Measurements from ENCODE around the gene XRCC5. TPM values are rescaled to one million over a fixed set of nuclear protein-coding genes. Genes with fewer than 3 reads are reported as not detected.
A peak's percentile ranks its signal among the peaks of the same experiment; 100 is the strongest.

Gene XRCC5
- polyA plus RNA-seq, 1 donor (not counting 4 experiments of a cell fraction or from before 2014, with no cell fraction given), result 521 TPM

DNA sequence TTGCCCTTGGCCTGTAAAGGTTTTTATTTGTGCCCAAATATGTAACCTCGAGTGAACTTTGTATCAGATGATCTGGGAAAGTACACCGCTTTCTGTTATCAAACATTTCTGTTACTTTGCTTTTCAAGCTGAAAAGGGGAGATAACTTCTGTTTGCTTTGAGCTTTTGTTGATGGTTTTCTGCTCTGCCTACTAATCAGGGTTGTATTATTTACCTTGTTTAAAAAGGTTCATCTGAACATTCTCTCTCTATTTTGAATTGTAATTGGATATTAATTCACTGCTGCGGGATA, 79.4 kb downstream of the XRCC5 start:
- H2AFZ ChIP-seq (ENCODE audit: control insufficient read depth, low read length), result no peak overlapping the region
- H3K36me3 ChIP-seq (ENCODE audit: control insufficient read depth in 2 of 2, extremely low read depth in 1 of 2, insufficient read depth in 2 of 2, low read length in 2 of 2), result peaks cover 7 to 8% of the 10 kb centered on the region in 2 experiments
- peak overlapping the region; percentile 19 for H3K4me2 ChIP-seq (ENCODE audit: control insufficient read depth, extremely low read depth, insufficient read depth, low read depth, low read length)
- FAIRE-seq (no peak), DNase-seq (ENCODE audit: low read depth, low spot score) (no peak)
- H3K9me1 ChIP-seq (ENCODE audit: control insufficient read depth, extremely low read depth, insufficient read depth, low read length), result peaks cover 2% of the 10 kb centered on the region
- no peak overlapping the region for H3K9ac ChIP-seq (ENCODE audit: control insufficient read depth, extremely low read depth, insufficient read depth, low read length)
- H3K27me3 ChIP-seq (ENCODE audit: control insufficient read depth, extremely low read depth, insufficient read depth, low read length), result no peaks in the 10 kb centered on the region
- H3K4me1 ChIP-seq (ENCODE audit: control insufficient read depth, extremely low read depth, insufficient read depth, low read length), result peaks cover 23% of the 10 kb centered on the region
- H3K79me2 ChIP-seq (ENCODE audit: control insufficient read depth, insufficient read depth, low read length), result peaks cover 52% of the 10 kb centered on the region
- dilution Hi-C loops (cut with MboI; ENCODE audit: extremely low pct_ligation_motif_present, low sequenced_read_pairs), result no loop called here
- no peak for TF ChIP-seq CTCF (optimal IDR thresholded peaks at IDR 0.05 in 1 of 3, IDR thresholded peaks at IDR 0.05 in 1 of 3, conservative IDR thresholded peaks at IDR 0.05 in 1 of 3; ENCODE audit: extremely low read depth in 1 of 3, insufficient read depth in 2 of 3, low read length in 3 of 3)
- no peak for TF ChIP-seq EZH2 (IDR thresholded peaks at IDR 0.05; ENCODE audit: low read length)
- H3K9me3 ChIP-seq (ENCODE audit: control insufficient read depth, low read depth, low read length), result no peaks in the 10 kb centered on the region
- H4K20me1 ChIP-seq (ENCODE audit: control insufficient read depth, extremely low read depth, insufficient read depth, low read length), result no peaks in the 10 kb centered on the region
- H3K27ac ChIP-seq (ENCODE audit: control insufficient read depth, insufficient read depth, low read length), result peak overlapping the region; percentile 28
- no peak overlapping the region for H3K4me3 ChIP-seq (ENCODE audit: control insufficient read depth in 2 of 3, extremely low read depth in 1 of 3, insufficient read depth in 2 of 3, low read depth in 1 of 3, low read length in 3 of 3)

- no peak for TF ChIP-seq EZH2 (IDR thresholded peaks at IDR 0.05; ENCODE audit: low read length)
- no peak for TF ChIP-seq CTCF (optimal IDR thresholded peaks at IDR 0.05 in 1 of 3, IDR thresholded peaks at IDR 0.05 in 1 of 3, conservative IDR thresholded peaks at IDR 0.05 in 1 of 3; ENCODE audit: extremely low read depth in 1 of 3, insufficient read depth in 2 of 3, low read length in 3 of 3)
- Histone ChIP-seq H3K4me2 (ENCODE audit: control insufficient read depth, extremely low read depth, insufficient read depth, low read depth, low read length) (peak overlapping the region; percentile 19), H3K27ac (ENCODE audit: control insufficient read depth, insufficient read depth, low read length) (peak overlapping the region; percentile 28), H3K36me3 (ENCODE audit: control insufficient read depth in 2 of 2, extremely low read depth in 1 of 2, insufficient read depth in 2 of 2, low read length in 2 of 2) (peaks cover 7 to 10% of the 10 kb centered on the region in 2 experiments), H3K9me3 (ENCODE audit: control insufficient read depth, low read depth, low read length) (no peaks in the 10 kb centered on the region), H2AFZ (ENCODE audit: control insufficient read depth, low read length) (no peak overlapping the region), H3K4me3 (ENCODE audit: control insufficient read depth in 2 of 3, extremely low read depth in 1 of 3, insufficient read depth in 2 of 3, low read depth in 1 of 3, low read length in 3 of 3) (no peak overlapping the region), H3K9ac (ENCODE audit: control insufficient read depth, extremely low read depth, insufficient read depth, low read length) (no peak overlapping the region), H3K79me2 (ENCODE audit: control insufficient read depth, insufficient read depth, low read length) (peaks cover 47% of the 10 kb centered on the region), H3K4me1 (ENCODE audit: control insufficient read depth, extremely low read depth, insufficient read depth, low read length) (peaks cover 23% of the 10 kb centered on the region), H4K20me1 (ENCODE audit: control insufficient read depth, extremely low read depth, insufficient read depth, low read length) (no peaks in the 10 kb centered on the region), H3K27me3 (ENCODE audit: control insufficient read depth, extremely low read depth, insufficient read depth, low read length) (no peaks in the 10 kb centered on the region), H3K9me1 (ENCODE audit: control insufficient read depth, extremely low read depth, insufficient read depth, low read length) (peaks cover 2% of the 10 kb centered on the region)
- FAIRE-seq (peak; percentile 34), DNase-seq (ENCODE audit: low read depth, low spot score) (peak; percentile 5)
- dilution Hi-C loops (cut with MboI; ENCODE audit: extremely low pct_ligation_motif_present, low sequenced_read_pairs), result no loop called here
Observed at GRCh38 chr2:216188956-216189355, 79.8 kb downstream of the XRCC5 start.
